K562 (cell line): ENCODE measurements around the gene GABRP.

Experiments
- E2F4 ChIP-seq: sonication (generic); formaldehyde crosslinking; IDR thresholded peaks from 2 replicates; pipeline ENCODE4 v1.8.0; 2022; ENCODE audit warnings: mild to moderate bottlenecking, low read depth, missing genetic modification reagents
- ELK1 ChIP-seq: sonication (generic); formaldehyde crosslinking; IDR thresholded peaks from 2 replicates; pipeline ENCODE4 v1.8.1; 2022; ENCODE audit warnings: missing genetic modification reagents
- HOXB6 ChIP-seq: fragments of 250-450 bp; sonication (Bioruptor Pico); IDR thresholded peaks from 2 replicates; pipeline ENCODE4 v1.5.1; 2022; ENCODE audit warnings: mild to moderate bottlenecking, borderline replicate concordance
- JUNB ChIP-seq: fragments of 450-650 bp; formaldehyde crosslinking; conservative IDR thresholded peaks from 2 replicates; pipeline ENCODE4 v1.4.0; 2020; ENCODE audit warnings: mild to moderate bottlenecking
- NFYB ChIP-seq: IDR thresholded peaks from 2 replicates; pipeline ENCODE4 v1.6.1; 2011; ENCODE audit warnings: mild to moderate bottlenecking, moderate library complexity; ENCODE audit not compliant: insufficient read length; ENCODE audit errors: extremely low read depth
- RNF219 ChIP-seq: fragments of 250-450 bp; sonication (Bioruptor Pico); IDR thresholded peaks from 2 replicates; pipeline ENCODE4 v1.5.0; 2022; ENCODE audit warnings: mild to moderate bottlenecking

GRCh38 chr5:170817195-170817594, 33.7 kb downstream of the GABRP start:
- TF ChIP-seq ELK1 (CRISPR knock-in tag), result no peak
- TF ChIP-seq JUNB (CRISPR knock-in tag), result no peak
- no peak for TF ChIP-seq RNF219 (CRISPR knock-in tag)
- TF ChIP-seq NFYB, result no peak
- no peak for TF ChIP-seq HOXB6 (CRISPR knock-in tag)
- TF ChIP-seq E2F4, result no peak
